Small intestine (tissue), 7 donors: ENCODE results near the gene TTC8. TPM values are rescaled to one million over a fixed set of nuclear protein-coding genes. Genes with fewer than 3 reads are reported as not detected.

Experiments
- DNase-seq, 2 donors: peaks; one replicate each; pipeline versions ENCODE4 v3.0.0 to v3.0.0-alpha.2; 2013
- FAIRE-seq: peaks from 2 replicates; lab custom pipeline; 2012; peaks lifted over from hg19 to GRCh38; lab: Jason Lieb, UNC
- H3K27ac ChIP-seq, 3 donors: one replicate each; pipeline ENCODE4 v1.5.1; 2013; ENCODE audit warnings: low read length in 2 of 3, mild to moderate bottlenecking in 2 of 3, control low read depth in 1 of 3, inconsistent platforms in 1 of 3, low read depth in 1 of 3, moderate library complexity in 1 of 3
- H3K27me3 ChIP-seq, 3 donors: one replicate each; pipeline ENCODE4 v1.6.1; 2013; ENCODE audit warnings: low read length in 3 of 3, inconsistent platforms in 1 of 3; ENCODE audit not compliant: control insufficient read depth in 3 of 3, insufficient read depth in 3 of 3
- H3K36me3 ChIP-seq, 3 donors: one replicate each; pipeline ENCODE4 v1.6.1; 2013; ENCODE audit warnings: low read length in 3 of 3, inconsistent platforms in 1 of 3, low read depth in 1 of 3, mild to moderate bottlenecking in 1 of 3, moderate library complexity in 1 of 3; ENCODE audit not compliant: control insufficient read depth in 3 of 3, insufficient read depth in 2 of 3
- H3K4me1 ChIP-seq, 3 donors: one replicate each; pipeline ENCODE4 v1.6.1; 2013; ENCODE audit warnings: low read length in 2 of 3, inconsistent platforms in 1 of 3, low read depth in 1 of 3, mild to moderate bottlenecking in 1 of 3, moderate library complexity in 1 of 3; ENCODE audit not compliant: control insufficient read depth in 3 of 3, insufficient read depth in 2 of 3
- H3K4me3 ChIP-seq, 3 donors: one replicate each; pipeline ENCODE4 v1.5.1; 2013; ENCODE audit warnings: low read length in 3 of 3, control low read depth in 1 of 3, inconsistent platforms in 1 of 3, low read depth in 1 of 3, mild to moderate bottlenecking in 1 of 3, moderate library complexity in 1 of 3
- H3K9me3 ChIP-seq, 2 donors: one replicate each; pipeline ENCODE4 v1.6.1; 2013; ENCODE audit warnings: low read depth in 1 of 2, low read length in 1 of 2; ENCODE audit not compliant: control insufficient read depth in 2 of 2, insufficient read depth in 1 of 2
- whole genome bisulfite sequencing, 3 donors: extraction: QIAGEN DNeasy Blood & Tissue Kit; methylation state at CpG; one replicate each; pipeline ENCODE4 v1.1.7; 2013; 5-methylcytosine and 5-hydroxymethylcytosine counted together
- polyA plus RNA-seq, 4 donors: library from polyadenylated mRNA; stranded (reverse) in 3 of 4; unstranded in 1 of 4; fragments of 200-250 nt in 3 of 4; fragments of 120-200 nt in 1 of 4; gene quantifications; one replicate each; pipeline versions ENCODE4 v1.2.1 to v1.2.3, GENCODE V29; 2013
- donor health status: healthy with polysubstance abuse.
- donor health status: control.
- donor health status: control.
- donor health status: Bipolar disorder and iron deficiency.
- donor health status: healthy.

Gene TTC8
- polyA plus RNA-seq, 4 donors: 2.4 to 24.5 (median 6.3) TPM

DNA sequence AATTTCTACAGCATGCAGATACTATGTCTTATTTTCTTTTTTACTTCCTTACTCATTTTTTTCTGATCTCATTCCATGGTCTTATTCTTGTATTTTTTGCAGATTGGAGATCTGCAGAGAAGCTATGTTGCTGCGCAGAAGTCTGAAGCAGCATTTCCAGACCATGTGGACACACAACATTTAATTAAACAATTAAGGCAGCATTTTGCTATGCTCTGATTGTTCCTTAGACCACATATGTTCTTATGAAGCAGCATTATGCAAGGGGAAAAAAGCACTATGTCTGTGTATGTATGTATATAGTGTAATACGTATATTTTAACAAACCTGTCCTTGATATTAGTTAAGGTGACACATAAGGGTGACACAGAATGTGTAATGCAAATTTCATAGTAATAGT is 52.7 kb downstream of the TTC8 start:
- no peak for DNase-seq
- H3K36me3 ChIP-seq: peaks cover 0 to 11% (median 0%) of the 10 kb centered on the region in 3 donors
- no peaks in the 10 kb centered on the region for H3K4me1 ChIP-seq
- H3K4me3 ChIP-seq: no peak overlapping the region
- no peaks in the 10 kb centered on the region for H3K27me3 ChIP-seq
- 96 to 97% (median 96%) methylated on average over 2 of the region's 2 CpGs for WGBS, 3 donors
- H3K27ac ChIP-seq: no peak overlapping the region
- no peak for FAIRE-seq
- peaks cover 0 to 6% of the 10 kb centered on the region in 2 donors for H3K9me3 ChIP-seq

DNA sequence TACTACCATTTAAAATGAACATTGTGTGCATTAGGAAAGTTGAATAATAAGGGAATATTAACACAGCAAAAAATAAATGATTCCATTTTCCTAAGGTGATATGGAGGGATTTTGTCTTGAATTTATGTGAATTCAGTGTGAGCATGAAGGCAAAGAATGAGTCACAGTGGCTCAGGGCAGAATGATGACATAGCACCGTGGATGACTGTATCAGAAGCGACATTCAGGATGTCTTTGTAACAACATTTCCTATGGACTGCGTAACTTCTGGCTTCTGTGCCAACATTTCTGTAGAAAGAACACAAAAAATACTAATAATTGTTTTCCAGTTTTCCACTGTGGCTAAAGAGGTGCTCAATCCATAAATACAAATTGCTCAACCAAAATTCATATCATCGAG is 54.6 kb downstream of the TTC8 start:
- FAIRE-seq (no peak), DNase-seq (no peak)
- Histone ChIP-seq H3K9me3 (peaks cover 0 to 11% of the 10 kb centered on the region in 2 donors), H3K4me1 (no peaks in the 10 kb centered on the region), H3K36me3 (peaks cover 0 to 7% (median 0%) of the 10 kb centered on the region in 3 donors), H3K4me3 (no peak overlapping the region), H3K27me3 (no peaks in the 10 kb centered on the region), H3K27ac (no peak overlapping the region)
- WGBS, 3 donors: 89 to 95% (median 91%) methylated on average over 4 of the region's 4 CpGs

DNA sequence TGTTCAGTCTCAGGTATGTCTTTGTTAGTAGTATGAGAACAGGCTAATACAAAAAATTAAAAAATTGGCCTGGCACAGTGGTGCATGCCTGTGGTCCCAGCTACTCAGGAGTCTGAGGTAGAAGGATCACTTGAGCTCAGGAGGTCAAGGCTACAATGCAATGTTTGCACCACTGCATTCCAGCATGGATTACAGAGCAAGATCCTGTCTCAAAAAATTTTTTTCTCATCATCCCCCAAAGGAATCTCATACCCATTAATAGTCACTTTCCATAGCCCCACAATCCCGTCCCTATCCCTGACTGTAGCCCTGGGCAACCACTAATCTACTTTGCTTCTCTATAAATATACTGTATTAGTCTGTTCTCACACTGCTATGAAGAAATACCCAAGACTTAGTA is 57.8 kb downstream of the TTC8 start:
- FAIRE-seq (no peak), DNase-seq (no peak)
- no peaks in the 10 kb centered on the region for H3K27me3 ChIP-seq
- H3K36me3 ChIP-seq: peaks cover 0 to 7% (median 0%) of the 10 kb centered on the region in 3 donors
- H3K9me3 ChIP-seq: peaks cover 0 to 11% of the 10 kb centered on the region in 2 donors
- H3K4me1 ChIP-seq: no peaks in the 10 kb centered on the region
- H3K4me3 ChIP-seq: no peak overlapping the region
- H3K27ac ChIP-seq: no peak overlapping the region
- 69 to 100% (median 83%) methylated on average over 1 of the region's 1 CpG for WGBS, 3 donors

DNA sequence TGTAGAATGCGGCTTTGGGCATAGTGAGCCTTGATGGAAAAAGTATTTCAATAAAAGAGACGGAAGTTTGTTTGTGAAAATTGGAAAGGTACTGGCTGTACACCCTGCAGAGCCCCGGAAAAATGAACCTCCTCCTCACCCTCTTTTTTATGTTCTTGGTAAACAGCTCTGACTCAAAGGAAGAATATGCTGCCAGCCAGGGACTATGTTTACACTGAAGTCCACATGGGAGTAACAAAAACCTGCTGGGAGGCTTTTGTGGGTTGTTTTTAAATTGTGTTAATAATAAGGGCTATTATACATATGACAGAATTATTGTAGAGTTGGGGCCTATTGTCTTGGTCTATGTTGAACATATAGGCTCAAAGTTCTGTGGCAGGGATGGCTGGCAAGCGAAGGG is 70.7 kb downstream of the TTC8 start:
- no peak for FAIRE-seq
- peaks cover 0 to 3% of the 10 kb centered on the region in 2 donors for H3K9me3 ChIP-seq
- no peaks in the 10 kb centered on the region for H3K4me1 ChIP-seq
- no peaks in the 10 kb centered on the region for H3K36me3 ChIP-seq
- no peak for DNase-seq
- H3K27me3 ChIP-seq: no peaks in the 10 kb centered on the region
- no peak overlapping the region for H3K27ac ChIP-seq
- WGBS, 3 donors: 79 to 86% (median 84%) methylated on average over 4 of the region's 4 CpGs
- H3K4me3 ChIP-seq: no peak overlapping the region

DNA sequence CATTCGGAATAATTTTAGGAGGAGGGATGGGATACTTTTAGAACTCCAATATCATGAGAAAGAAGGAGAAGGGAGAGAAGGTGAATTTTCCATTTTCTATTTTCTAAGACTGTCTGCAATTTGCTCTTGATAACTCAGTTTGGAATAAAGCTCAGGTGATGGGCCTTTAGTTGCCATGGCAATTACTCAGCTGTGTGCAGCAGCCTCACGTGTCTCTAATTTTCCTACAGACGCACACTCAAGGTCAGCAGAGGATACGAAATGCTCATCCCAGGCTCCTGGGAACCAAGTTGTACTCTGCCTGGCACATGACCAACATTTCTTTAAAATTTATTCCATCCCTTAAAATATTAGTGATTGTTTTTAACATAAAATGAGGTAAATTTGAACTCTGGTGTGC is 76.7 kb downstream of the TTC8 start:
- Histone ChIP-seq H3K9me3 (peaks cover 0 to 3% of the 10 kb centered on the region in 2 donors), H3K27ac (no peak overlapping the region), H3K27me3 (no peaks in the 10 kb centered on the region), H3K4me1 (no peaks in the 10 kb centered on the region), H3K4me3 (no peak overlapping the region), H3K36me3 (no peaks in the 10 kb centered on the region)
- 68 to 81% (median 69%) methylated on average over 4 of the region's 4 CpGs for WGBS, 3 donors
- DNase-seq (no peak), FAIRE-seq (no peak)

DNA sequence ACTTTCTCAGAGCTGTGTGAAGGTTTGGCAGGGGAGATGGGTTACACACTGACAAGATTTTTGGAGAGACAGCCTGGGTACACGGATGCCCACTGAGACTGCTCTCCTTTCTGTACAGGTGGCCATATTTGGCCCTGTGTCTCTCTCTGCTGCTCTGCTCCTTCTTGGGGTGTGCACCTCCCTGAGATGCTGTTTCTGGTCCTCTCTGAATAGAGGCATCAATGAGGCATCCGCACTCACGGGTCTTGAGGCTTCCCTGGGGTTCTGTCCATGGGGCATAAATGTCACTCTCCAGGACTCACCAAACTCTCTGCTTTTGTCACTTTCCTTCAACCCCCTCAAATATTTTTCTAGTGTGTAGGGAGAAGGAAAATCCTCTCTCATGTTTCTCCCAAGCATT is 77.5 kb downstream of the TTC8 start:
- 71 to 80% (median 73%) methylated on average over 3 of the region's 3 CpGs for WGBS, 3 donors
- no peaks in the 10 kb centered on the region for H3K4me1 ChIP-seq
- H3K9me3 ChIP-seq: peaks cover 0 to 3% of the 10 kb centered on the region in 2 donors
- H3K27me3 ChIP-seq: no peaks in the 10 kb centered on the region
- H3K27ac ChIP-seq: no peak overlapping the region
- DNase-seq (no peak), FAIRE-seq (no peak)
- H3K36me3 ChIP-seq: no peaks in the 10 kb centered on the region
- no peak overlapping the region for H3K4me3 ChIP-seq

DNA sequence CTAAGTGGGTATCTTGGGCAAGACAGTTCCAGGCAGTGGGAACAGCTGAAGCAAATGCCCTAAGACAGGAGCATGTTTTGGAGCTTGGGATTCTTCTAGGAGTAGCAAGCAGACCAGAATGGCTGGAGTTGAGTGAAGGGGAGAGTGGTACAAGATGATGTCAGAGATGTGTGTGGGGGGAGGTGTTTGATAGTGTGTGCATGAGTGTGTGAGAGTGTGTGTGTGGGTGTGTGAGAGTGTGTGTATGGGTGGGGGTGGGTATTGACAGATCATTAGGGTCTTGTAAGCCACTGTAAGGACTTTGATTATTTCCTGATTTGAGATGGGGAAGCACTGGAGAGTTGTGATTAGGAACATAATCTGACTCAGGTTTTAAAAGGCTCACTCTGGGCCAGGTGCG is 78.4 kb downstream of the TTC8 start:
- H3K27me3 ChIP-seq: no peaks in the 10 kb centered on the region
- H3K9me3 ChIP-seq: peaks cover 0 to 6% of the 10 kb centered on the region in 2 donors
- no peaks in the 10 kb centered on the region for H3K4me1 ChIP-seq
- H3K4me3 ChIP-seq: no peak overlapping the region
- 62 to 100% (median 96%) methylated on average over 1 of the region's 1 CpG for WGBS, 3 donors
- DNase-seq: no peak
- FAIRE-seq: no peak
- no peaks in the 10 kb centered on the region for H3K36me3 ChIP-seq
- no peak overlapping the region for H3K27ac ChIP-seq

DNA sequence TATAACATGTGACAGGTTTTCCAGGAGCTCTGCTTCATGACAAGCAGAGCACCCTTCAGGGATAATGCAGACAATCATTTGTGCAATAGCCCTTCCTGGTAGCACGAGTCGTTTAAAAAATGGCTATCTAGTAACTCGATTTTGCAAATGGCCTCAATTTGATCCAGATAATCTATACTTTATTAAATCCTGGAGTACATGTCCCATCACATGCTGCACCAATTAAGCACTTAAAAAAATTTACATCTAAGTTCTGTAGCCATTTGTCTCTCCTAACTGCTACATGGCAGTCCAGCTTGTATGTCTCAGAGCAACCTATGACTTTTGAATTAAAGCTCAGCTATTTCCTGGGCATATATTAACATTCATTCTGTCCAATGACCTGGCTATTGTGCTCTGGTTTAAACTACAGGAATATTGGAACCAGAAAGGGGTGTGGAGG is 79.8 kb downstream of the TTC8 start:
- Histone ChIP-seq H3K27ac (no peak overlapping the region), H3K9me3 (peaks cover 0 to 6% of the 10 kb centered on the region in 2 donors), H3K4me3 (no peak overlapping the region), H3K27me3 (no peaks in the 10 kb centered on the region), H3K4me1 (no peaks in the 10 kb centered on the region), H3K36me3 (no peaks in the 10 kb centered on the region)
- 84 to 86% (median 85%) methylated on average over 3 of the region's 3 CpGs for WGBS, 3 donors
- DNase-seq: no peak
- FAIRE-seq: no peak

DNA sequence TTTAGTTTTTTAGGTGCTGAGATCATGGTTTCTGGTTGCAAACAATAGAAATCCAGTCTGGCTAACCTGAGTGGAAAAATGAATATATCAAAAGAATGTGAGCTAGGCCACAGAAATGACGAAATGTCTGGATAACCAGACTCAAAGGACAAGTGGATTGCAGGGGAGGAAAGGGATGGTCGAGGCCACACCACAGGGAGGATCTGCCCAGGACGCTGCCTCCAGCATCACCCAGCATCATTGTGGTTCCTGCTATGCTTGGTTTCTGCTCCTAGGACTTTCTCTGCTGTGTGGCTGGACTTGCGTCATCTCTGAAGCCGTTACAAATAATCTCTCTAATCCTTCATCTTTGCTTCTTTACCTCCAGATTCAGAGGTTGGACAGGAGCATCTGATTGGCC is 80.4 kb downstream of the TTC8 start:
- Histone ChIP-seq H3K27me3 (no peaks in the 10 kb centered on the region), H3K4me3 (no peak overlapping the region), H3K36me3 (no peaks in the 10 kb centered on the region), H3K4me1 (no peaks in the 10 kb centered on the region), H3K9me3 (peaks cover 0 to 6% of the 10 kb centered on the region in 2 donors), H3K27ac (no peak overlapping the region)
- FAIRE-seq (no peak), DNase-seq (no peak)
- 72 to 81% (median 72%) methylated on average over 5 of the region's 5 CpGs for WGBS, 3 donors
